Panc1 (cell line): ENCODE measurements around the gene COPS4. TPM values are rescaled to one million over a fixed set of nuclear protein-coding genes. Genes with fewer than 3 reads are reported as not detected.

Experiments used
- ATAC-seq: fragments of 200-7000 bp; cut with Tn5 transposase; 2 replicates; pipeline ENCODE4 v1.9.1; 2020; ENCODE audit warnings: mild to moderate bottlenecking, moderate library complexity
- BruUV-seq: library from RNA; stranded (reverse); fragments of 400-500 nt; replicated peaks from 2 replicates; lab custom pipeline; 2021; lab: Mats Ljungman, UMichigan
- CTCF ChIA-PET: fragments of 300-600 bp; sonication (Branson Sonifier 250); formaldehyde crosslinking; loops from one replicate; lab custom pipeline; 2022; ENCODE audit warnings: antibody characterized with exemption; lab: Charles Lee
- POLR2A ChIA-PET: fragments of 300-600 bp; sonication (Branson Sonifier 250); formaldehyde crosslinking; loops from one replicate; lab custom pipeline; 2022; ENCODE audit warnings: antibody characterized with exemption; lab: Charles Lee
- DNase-seq: peaks from one replicate; pipeline ENCODE4 v3.0.0-alpha.2; 2010; ENCODE audit warnings: low read depth, low spot score
- H3K27ac ChIP-seq: 2 replicates; pipeline ENCODE4 v1.5.1; 2011; ENCODE audit warnings: mild to moderate bottlenecking, low read length, inconsistent platforms
- H3K27me3 ChIP-seq: fragments of 200-500 bp; sonication (Bioruptor generic); 2 replicates; pipeline ENCODE4 v1.6.0; 2014; ENCODE audit warnings: low read length, inconsistent platforms; ENCODE audit not compliant: control insufficient read depth, insufficient read depth
- H3K36me3 ChIP-seq: fragments of 200-500 bp; sonication (Bioruptor generic); 2 replicates; pipeline ENCODE4 v1.5.1; 2014; ENCODE audit warnings: inconsistent platforms, mild to moderate bottlenecking, low read length, moderate library complexity; ENCODE audit not compliant: control insufficient read depth, insufficient read depth
- H3K4me1 ChIP-seq: 2 replicates; pipeline ENCODE4 v1.5.1; 2011; ENCODE audit warnings: inconsistent platforms, mild to moderate bottlenecking, low read length, moderate library complexity; ENCODE audit not compliant: control insufficient read depth, insufficient read depth
- H3K4me3 ChIP-seq, 2 experiments: 2 replicates each; pipeline ENCODE4 v1.5.1; 2011 to 2012; ENCODE audit warnings: low read depth in 2 of 2, low read length in 2 of 2, mild to moderate bottlenecking in 2 of 2, inconsistent platforms in 1 of 2, moderate library complexity in 1 of 2
- H3K9me3 ChIP-seq: fragments of 200-500 bp; sonication (Bioruptor generic); 2 replicates; pipeline ENCODE4 v1.5.1; 2014; ENCODE audit warnings: low read depth, mild to moderate bottlenecking, inconsistent platforms, low read length, moderate library complexity; ENCODE audit not compliant: control insufficient read depth, insufficient read depth
- POLR2AphosphoS5 ChIP-seq: IDR thresholded peaks from 2 replicates; pipeline ENCODE4 v1.6.1; 2012; ENCODE audit warnings: mild to moderate bottlenecking, low read depth, low read length, moderate library complexity
- SIN3A ChIP-seq: IDR thresholded peaks from 2 replicates; pipeline ENCODE4 v1.6.1; 2012; ENCODE audit warnings: low read depth, mild to moderate bottlenecking, low read length, moderate library complexity, borderline replicate concordance; ENCODE audit not compliant: insufficient read depth
- TCF7L2 ChIP-seq: IDR thresholded peaks from 2 replicates; pipeline ENCODE4 v1.6.1; 2011; ENCODE audit warnings: mild to moderate bottlenecking, low read depth, low read length, inconsistent platforms
- in situ Hi-C: cut with HindIII; loops from 2 replicates; pipeline ENCODE4 v1.10.0; 2016; ENCODE audit warnings: low sequenced_read_pairs, low pct_unique_long_range_greater_than_20kb
- intact Hi-C: fragments of 100-400 bp; cut with micrococcal nuclease; formaldehyde crosslinking; loops from one replicate; pipeline ENCODE4 v1.10.0; 2022; ENCODE audit not compliant: unreplicated experiment
- total RNA-seq: library from RNA; stranded (reverse); gene quantifications from one replicate; pipeline ENCODE4 v1.2.1, GENCODE V29; 2021; ENCODE audit not compliant: unreplicated experiment
- TF ChIP-seq, protein P1 (sequence below), 2 experiments: IDR thresholded peaks; 2 replicates each; pipeline ENCODE4 v1.6.1; 2011 to 2012; ENCODE audit warnings: low read depth in 2 of 2, control low read depth in 1 of 2, low read length in 1 of 2, mild to moderate bottlenecking in 1 of 2, moderate library complexity in 1 of 2; ENCODE audit not compliant: insufficient read depth in 1 of 2
- TF ChIP-seq, protein P2 (sequence below): fragments of 450-650 bp; IDR thresholded peaks from 2 replicates; pipeline ENCODE4 v1.5.1; 2017; ENCODE audit warnings: mild to moderate bottlenecking

Gene COPS4
- total RNA-seq, 1 experiment from 2014 or later = 23.7 TPM

GRCh38 chr4:83080561-83080960, 45.6 kb downstream of the COPS4 start:
- intact Hi-C loops (no loop called here), in situ Hi-C loops (no loop called here)
- ChIA-PET POLR2A (no interaction called here), CTCF (no interaction called here)
- BruUV-seq = no TSS peak
- Histone ChIP-seq H3K4me3 (no peak overlapping the region), H3K27ac (no peak overlapping the region; the same call in 1 of the 2 replicates), H3K27me3 (no peaks in the 10 kb centered on the region), H3K9me3 (no peaks in the 10 kb centered on the region), H3K4me1 (peaks cover 4% of the 10 kb centered on the region; the same call in 1 of the 2 replicates), H3K36me3 (no peaks in the 10 kb centered on the region)
- TF ChIP-seq, protein P1, sequence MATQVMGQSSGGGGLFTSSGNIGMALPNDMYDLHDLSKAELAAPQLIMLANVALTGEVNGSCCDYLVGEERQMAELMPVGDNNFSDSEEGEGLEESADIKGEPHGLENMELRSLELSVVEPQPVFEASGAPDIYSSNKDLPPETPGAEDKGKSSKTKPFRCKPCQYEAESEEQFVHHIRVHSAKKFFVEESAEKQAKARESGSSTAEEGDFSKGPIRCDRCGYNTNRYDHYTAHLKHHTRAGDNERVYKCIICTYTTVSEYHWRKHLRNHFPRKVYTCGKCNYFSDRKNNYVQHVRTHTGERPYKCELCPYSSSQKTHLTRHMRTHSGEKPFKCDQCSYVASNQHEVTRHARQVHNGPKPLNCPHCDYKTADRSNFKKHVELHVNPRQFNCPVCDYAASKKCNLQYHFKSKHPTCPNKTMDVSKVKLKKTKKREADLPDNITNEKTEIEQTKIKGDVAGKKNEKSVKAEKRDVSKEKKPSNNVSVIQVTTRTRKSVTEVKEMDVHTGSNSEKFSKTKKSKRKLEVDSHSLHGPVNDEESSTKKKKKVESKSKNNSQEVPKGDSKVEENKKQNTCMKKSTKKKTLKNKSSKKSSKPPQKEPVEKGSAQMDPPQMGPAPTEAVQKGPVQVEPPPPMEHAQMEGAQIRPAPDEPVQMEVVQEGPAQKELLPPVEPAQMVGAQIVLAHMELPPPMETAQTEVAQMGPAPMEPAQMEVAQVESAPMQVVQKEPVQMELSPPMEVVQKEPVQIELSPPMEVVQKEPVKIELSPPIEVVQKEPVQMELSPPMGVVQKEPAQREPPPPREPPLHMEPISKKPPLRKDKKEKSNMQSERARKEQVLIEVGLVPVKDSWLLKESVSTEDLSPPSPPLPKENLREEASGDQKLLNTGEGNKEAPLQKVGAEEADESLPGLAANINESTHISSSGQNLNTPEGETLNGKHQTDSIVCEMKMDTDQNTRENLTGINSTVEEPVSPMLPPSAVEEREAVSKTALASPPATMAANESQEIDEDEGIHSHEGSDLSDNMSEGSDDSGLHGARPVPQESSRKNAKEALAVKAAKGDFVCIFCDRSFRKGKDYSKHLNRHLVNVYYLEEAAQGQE (IDR thresholded peaks at IDR 0.05; ENCODE audit: insufficient read depth in 1 of 2, low read depth in 2 of 2, low read length in 1 of 2) = no peak
- no peak for TF ChIP-seq TCF7L2
- no peak for TF ChIP-seq SIN3A
- TF ChIP-seq, protein P2, sequence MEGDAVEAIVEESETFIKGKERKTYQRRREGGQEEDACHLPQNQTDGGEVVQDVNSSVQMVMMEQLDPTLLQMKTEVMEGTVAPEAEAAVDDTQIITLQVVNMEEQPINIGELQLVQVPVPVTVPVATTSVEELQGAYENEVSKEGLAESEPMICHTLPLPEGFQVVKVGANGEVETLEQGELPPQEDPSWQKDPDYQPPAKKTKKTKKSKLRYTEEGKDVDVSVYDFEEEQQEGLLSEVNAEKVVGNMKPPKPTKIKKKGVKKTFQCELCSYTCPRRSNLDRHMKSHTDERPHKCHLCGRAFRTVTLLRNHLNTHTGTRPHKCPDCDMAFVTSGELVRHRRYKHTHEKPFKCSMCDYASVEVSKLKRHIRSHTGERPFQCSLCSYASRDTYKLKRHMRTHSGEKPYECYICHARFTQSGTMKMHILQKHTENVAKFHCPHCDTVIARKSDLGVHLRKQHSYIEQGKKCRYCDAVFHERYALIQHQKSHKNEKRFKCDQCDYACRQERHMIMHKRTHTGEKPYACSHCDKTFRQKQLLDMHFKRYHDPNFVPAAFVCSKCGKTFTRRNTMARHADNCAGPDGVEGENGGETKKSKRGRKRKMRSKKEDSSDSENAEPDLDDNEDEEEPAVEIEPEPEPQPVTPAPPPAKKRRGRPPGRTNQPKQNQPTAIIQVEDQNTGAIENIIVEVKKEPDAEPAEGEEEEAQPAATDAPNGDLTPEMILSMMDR = no peak
- TF ChIP-seq POLR2AphosphoS5 = no peak
- DNase-seq = no peak
- no peak for ATAC-seq

- no peaks in the 10 kb centered on the region; the same call in 1 of the 2 replicates for H3K36me3 ChIP-seq
- in situ Hi-C loops = no loop called here
- ATAC-seq (peak; percentile 75), DNase-seq (no peak)
- intact Hi-C loops = no loop called here
- ChIA-PET POLR2A (no interaction called here), CTCF (no interaction called here)
- H3K4me1 ChIP-seq = peaks cover 4% of the 10 kb centered on the region; the same call in 1 of the 2 replicates
- BruUV-seq = no TSS peak
- H3K9me3 ChIP-seq = no peaks in the 10 kb centered on the region
- H3K27ac ChIP-seq = no peak overlapping the region; the same call in 1 of the 2 replicates
- H3K4me3 ChIP-seq = no peak overlapping the region
- H3K27me3 ChIP-seq = no peaks in the 10 kb centered on the region
- no peak for TF ChIP-seq TCF7L2
- TF ChIP-seq, protein P2 = no peak
- no peak; the same call in 1 of the 2 replicates for TF ChIP-seq POLR2AphosphoS5
- TF ChIP-seq SIN3A = no peak
- TF ChIP-seq, protein P1 (IDR thresholded peaks at IDR 0.05; ENCODE audit: insufficient read depth in 1 of 2, low read depth in 2 of 2, low read length in 1 of 2) = no peak
Measured at GRCh38 chr4:83082777-83083176, 47.8 kb downstream of the COPS4 start.
